GM12801 (cell line): ENCODE results near the gene LEMD2.

Source experiments
- CTCF ChIP-seq: IDR thresholded peaks from one replicate; pipeline ENCODE4 v1.5.1; 2011; ENCODE audit warnings: control low read depth; ENCODE audit not compliant: insufficient read length; ENCODE audit errors: extremely low read depth

The LEMD2 gene

GRCh38 chr6:33797626-33798342, 8.9 kb upstream of the LEMD2 start:
- TF ChIP-seq CTCF, result no peak

- no peak for TF ChIP-seq CTCF
Observed at GRCh38 chr6:33794910-33795623, 6.1 kb upstream of the LEMD2 start.

GRCh38 chr6:33792981-33793380, 4.1 kb upstream of the LEMD2 start:
- no peak for TF ChIP-seq CTCF

GRCh38 chr6:33791620-33792019, 2.7 kb upstream of the LEMD2 start:
- no peak for TF ChIP-seq CTCF

- no peak for TF ChIP-seq CTCF
Observed at GRCh38 chr6:33790910-33791309, 2.0 kb upstream of the LEMD2 start.

- no peak for TF ChIP-seq CTCF
Observed at GRCh38 chr6:33790379-33790778, 1.4 kb upstream of the LEMD2 start.

- no peak for TF ChIP-seq CTCF
Observed at GRCh38 chr6:33789550-33789895, 593 bp upstream of the LEMD2 start.
